ENCODE measurements around the gene FAM43A. TPM values are rescaled to one million over a fixed set of nuclear protein-coding genes. Genes with fewer than 3 reads are reported as not detected.

The FAM43A gene
- total RNA-seq, 1 donor from 2014 or later = 7.6 TPM

- H3K36me3 ChIP-seq (ENCODE audit: insufficient read depth, low read length) = no peaks in the 10 kb centered on the region
- H3K27ac Mint-ChIP-seq (ENCODE audit: unreplicated experiment) = peak overlapping the region; percentile 83
- peaks cover 7% of the 10 kb centered on the region for H3K4me1 ChIP-seq (ENCODE audit: insufficient read depth, low read length)
- H3K9me3 ChIP-seq (ENCODE audit: insufficient read depth, low read depth, low read length) = no peaks in the 10 kb centered on the region
- peak overlapping the region; percentile 13 for H3K4me2 ChIP-seq (ENCODE audit: low read length)
- no peaks in the 10 kb centered on the region for H4K20me1 ChIP-seq (ENCODE audit: insufficient read depth, low read length)
- peak overlapping the region; percentile 9 for H3K4me3 Mint-ChIP-seq (ENCODE audit: unreplicated experiment)
- peaks cover 32% of the 10 kb centered on the region for H3K4me1 Mint-ChIP-seq (ENCODE audit: low read depth, unreplicated experiment)
- TF ChIP-seq EZH2 (IDR thresholded peaks at IDR 0.05; ENCODE audit: insufficient read depth, low read length) = no peak
- TF ChIP-seq, protein P1, sequence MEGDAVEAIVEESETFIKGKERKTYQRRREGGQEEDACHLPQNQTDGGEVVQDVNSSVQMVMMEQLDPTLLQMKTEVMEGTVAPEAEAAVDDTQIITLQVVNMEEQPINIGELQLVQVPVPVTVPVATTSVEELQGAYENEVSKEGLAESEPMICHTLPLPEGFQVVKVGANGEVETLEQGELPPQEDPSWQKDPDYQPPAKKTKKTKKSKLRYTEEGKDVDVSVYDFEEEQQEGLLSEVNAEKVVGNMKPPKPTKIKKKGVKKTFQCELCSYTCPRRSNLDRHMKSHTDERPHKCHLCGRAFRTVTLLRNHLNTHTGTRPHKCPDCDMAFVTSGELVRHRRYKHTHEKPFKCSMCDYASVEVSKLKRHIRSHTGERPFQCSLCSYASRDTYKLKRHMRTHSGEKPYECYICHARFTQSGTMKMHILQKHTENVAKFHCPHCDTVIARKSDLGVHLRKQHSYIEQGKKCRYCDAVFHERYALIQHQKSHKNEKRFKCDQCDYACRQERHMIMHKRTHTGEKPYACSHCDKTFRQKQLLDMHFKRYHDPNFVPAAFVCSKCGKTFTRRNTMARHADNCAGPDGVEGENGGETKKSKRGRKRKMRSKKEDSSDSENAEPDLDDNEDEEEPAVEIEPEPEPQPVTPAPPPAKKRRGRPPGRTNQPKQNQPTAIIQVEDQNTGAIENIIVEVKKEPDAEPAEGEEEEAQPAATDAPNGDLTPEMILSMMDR (IDR thresholded peaks at IDR 0.05; ENCODE audit: insufficient read depth, low read depth, low read length) = no peak
- no peaks in the 10 kb centered on the region for H3K79me2 ChIP-seq (ENCODE audit: insufficient read depth, low read length)
- H3K36me3 Mint-ChIP-seq (ENCODE audit: low read depth, unreplicated experiment) = no peaks in the 10 kb centered on the region
- peaks cover 12% of the 10 kb centered on the region for H3K27me3 Mint-ChIP-seq (ENCODE audit: low read depth, unreplicated experiment)
- no peak for FAIRE-seq
- no peak overlapping the region for H3K4me3 ChIP-seq (ENCODE audit: insufficient read depth, low read depth, low read length)
- H2AFZ ChIP-seq (ENCODE audit: low read depth, low read length) = no peak overlapping the region
- peaks cover 2% of the 10 kb centered on the region for H3K27me3 ChIP-seq (ENCODE audit: insufficient read depth, low read length)
- no peak for DNase-seq (ENCODE audit: low read depth)
- no peak overlapping the region for H3K9ac ChIP-seq (ENCODE audit: low read length)
- no peaks in the 10 kb centered on the region for H3K9me3 Mint-ChIP-seq (ENCODE audit: unreplicated experiment)
- H3K27ac ChIP-seq (ENCODE audit: low read depth, low read length) = no peak overlapping the region
These were observed 25.6 kb downstream of the FAM43A start for GRCh38 chr3:194711286-194711685.

DNA sequence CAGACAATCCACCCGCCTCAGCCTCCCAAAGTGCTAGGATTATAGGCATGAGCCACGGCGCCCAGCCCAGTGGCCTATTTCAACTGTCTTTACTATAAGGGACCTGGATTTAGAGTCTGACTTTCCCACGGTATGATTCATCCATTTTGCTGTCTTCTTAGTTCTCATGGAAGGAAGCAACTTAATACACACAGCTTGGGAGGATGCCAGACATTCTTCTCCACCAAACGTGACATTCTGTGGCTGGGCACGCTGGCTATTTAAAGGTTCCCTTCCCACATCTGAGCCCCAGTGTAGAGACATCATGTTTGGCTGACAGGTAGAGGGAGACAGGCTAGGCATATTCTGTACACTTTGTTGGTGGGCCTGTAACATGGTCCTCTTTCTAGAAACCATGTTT lies 26.2 kb downstream of the FAM43A start:
- Histone ChIP-seq H3K4me1 (ENCODE audit: insufficient read depth, low read length) (peaks cover 7% of the 10 kb centered on the region), H4K20me1 (ENCODE audit: insufficient read depth, low read length) (no peaks in the 10 kb centered on the region), H3K36me3 (ENCODE audit: insufficient read depth, low read length) (no peaks in the 10 kb centered on the region), H3K27me3 (ENCODE audit: insufficient read depth, low read length) (peaks cover 2% of the 10 kb centered on the region), H3K9ac (ENCODE audit: low read length) (no peak overlapping the region), H3K9me3 (ENCODE audit: insufficient read depth, low read depth, low read length) (no peaks in the 10 kb centered on the region), H2AFZ (ENCODE audit: low read depth, low read length) (no peak overlapping the region), H3K27ac (ENCODE audit: low read depth, low read length) (no peak overlapping the region), H3K4me2 (ENCODE audit: low read length) (peak overlapping the region; percentile 13), H3K79me2 (ENCODE audit: insufficient read depth, low read length) (no peaks in the 10 kb centered on the region), H3K4me3 (ENCODE audit: insufficient read depth, low read depth, low read length) (no peak overlapping the region)
- FAIRE-seq (no peak), DNase-seq (ENCODE audit: low read depth) (peak; percentile 92)
- H3K4me1 Mint-ChIP-seq (ENCODE audit: low read depth, unreplicated experiment) = peaks cover 30% of the 10 kb centered on the region
- no peaks in the 10 kb centered on the region for H3K9me3 Mint-ChIP-seq (ENCODE audit: unreplicated experiment)
- no peaks in the 10 kb centered on the region for H3K36me3 Mint-ChIP-seq (ENCODE audit: low read depth, unreplicated experiment)
- peaks cover 9% of the 10 kb centered on the region for H3K27me3 Mint-ChIP-seq (ENCODE audit: low read depth, unreplicated experiment)
- H3K4me3 Mint-ChIP-seq (ENCODE audit: unreplicated experiment) = no peak overlapping the region
- TF ChIP-seq, protein P1 (IDR thresholded peaks at IDR 0.05; ENCODE audit: insufficient read depth, low read depth, low read length) = no peak
- TF ChIP-seq EZH2 (IDR thresholded peaks at IDR 0.05; ENCODE audit: insufficient read depth, low read length) = no peak
- peak overlapping the region; percentile 83 for H3K27ac Mint-ChIP-seq (ENCODE audit: unreplicated experiment)

DNA sequence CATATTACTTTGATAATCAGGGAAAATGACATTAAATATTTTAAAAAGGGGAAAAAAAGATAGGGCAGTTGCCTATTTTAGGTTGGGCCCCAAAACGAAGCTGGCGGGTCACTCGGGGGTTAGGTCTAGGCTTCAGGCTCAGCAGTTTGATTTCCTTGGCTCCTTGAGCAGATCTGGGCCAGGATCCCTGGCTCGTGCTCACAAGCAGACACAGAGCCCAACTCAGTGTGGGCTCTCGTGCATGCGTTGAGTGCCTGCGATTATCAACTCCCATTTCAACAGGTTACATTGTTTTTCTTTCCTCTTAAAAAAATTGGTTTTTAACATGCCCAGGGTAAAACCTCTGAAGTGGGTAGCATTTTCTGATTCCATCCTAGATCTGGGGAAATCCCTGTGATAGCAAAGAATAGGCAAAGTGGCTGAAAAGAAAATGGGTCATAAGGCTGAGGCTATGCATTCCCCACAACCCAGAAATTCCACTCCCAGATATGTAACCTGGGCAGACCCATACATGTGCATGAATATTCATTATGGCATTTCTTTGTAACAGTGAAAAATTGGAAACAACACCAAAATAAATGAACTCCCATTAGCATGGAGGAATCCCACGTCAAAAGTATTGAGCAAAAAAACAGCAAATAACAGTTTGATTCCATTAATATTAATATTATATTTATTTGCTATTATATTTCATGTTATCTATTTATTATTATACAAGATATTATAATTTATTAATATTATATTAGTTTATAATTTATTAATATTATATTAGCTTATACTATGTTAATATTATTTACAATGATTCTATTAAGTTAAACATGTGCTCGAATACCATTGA lies 27.8 kb downstream of the FAM43A start:
- Histone ChIP-seq H3K79me2 (ENCODE audit: insufficient read depth, low read length) (no peaks in the 10 kb centered on the region), H3K36me3 (ENCODE audit: insufficient read depth, low read length) (no peaks in the 10 kb centered on the region), H3K4me2 (ENCODE audit: low read length) (no peak overlapping the region), H3K27me3 (ENCODE audit: insufficient read depth, low read length) (peaks cover 2% of the 10 kb centered on the region), H3K27ac (ENCODE audit: low read depth, low read length) (no peak overlapping the region), H4K20me1 (ENCODE audit: insufficient read depth, low read length) (no peaks in the 10 kb centered on the region), H3K9ac (ENCODE audit: low read length) (no peak overlapping the region), H3K9me3 (ENCODE audit: insufficient read depth, low read depth, low read length) (no peaks in the 10 kb centered on the region), H2AFZ (ENCODE audit: low read depth, low read length) (no peak overlapping the region), H3K4me3 (ENCODE audit: insufficient read depth, low read depth, low read length) (no peak overlapping the region), H3K4me1 (ENCODE audit: insufficient read depth, low read length) (peaks cover 7% of the 10 kb centered on the region)
- Mint-ChIP-seq H3K36me3 (ENCODE audit: low read depth, unreplicated experiment) (no peaks in the 10 kb centered on the region), H3K27me3 (ENCODE audit: low read depth, unreplicated experiment) (peaks cover 17% of the 10 kb centered on the region), H3K9me3 (ENCODE audit: unreplicated experiment) (no peaks in the 10 kb centered on the region), H3K4me1 (ENCODE audit: low read depth, unreplicated experiment) (peaks cover 27% of the 10 kb centered on the region), H3K4me3 (ENCODE audit: unreplicated experiment) (no peak overlapping the region), H3K27ac (ENCODE audit: unreplicated experiment) (peak overlapping the region; percentile 84)
- TF ChIP-seq, protein P1 (IDR thresholded peaks at IDR 0.05; ENCODE audit: insufficient read depth, low read depth, low read length) = no peak
- TF ChIP-seq EZH2 (IDR thresholded peaks at IDR 0.05; ENCODE audit: insufficient read depth, low read length) = no peak
- FAIRE-seq = no peak
- no peak for DNase-seq (ENCODE audit: low read depth)

All from astrocyte (in vitro differentiated cells and primary cell).